ENCODE results near the gene DDX10. TPM values are rescaled to one million over a fixed set of nuclear protein-coding genes. Genes with fewer than 3 reads are reported as not detected.

The DDX10 gene
- total and polyA plus RNA-seq, 9 of the 15 experiments (the other 6 are each of a cell fraction or from before 2014, with no cell fraction given), result 33.9 to 94.6 (median 50.7) TPM

GRCh38 chr11:108697872-108698473 is 33.1 kb downstream of the DDX10 start:
- no peak overlapping the region for H2AFZ ChIP-seq (ENCODE audit: low read depth, low read length)
- FAIRE-seq, result peak; percentile 84
- peaks cover 0 to 3% of the 10 kb centered on the region in 2 experiments; a peak in 1 of 5 replicates for H3K4me1 ChIP-seq (replicated peaks in 1 of 2; ENCODE audit: control insufficient read depth in 2 of 2, insufficient read depth in 2 of 2, low read length in 2 of 2)
- intact Hi-C loops (cut with micrococcal nuclease) (loop anchor here (1.0 to 5.0 kb wide), 6 partner anchors 37 to 1241 kb away; no protein-coding TSS in a partner anchor), in situ Hi-C loops (cut with MboI) (no loop called here)
- H3K4me2 ChIP-seq (ENCODE audit: insufficient read depth, low read length), result no peak overlapping the region
- H3K9me1 ChIP-seq (ENCODE audit: control insufficient read depth, insufficient read depth, low read length), result no peaks in the 10 kb centered on the region
- H3K4me3 ChIP-seq, result no peak overlapping the region
- WGBS (ENCODE audit: insufficient coverage, low coverage, missing lambda C conversion rate), result 49% methylated on average over 3 of the region's 3 CpGs
- BruUV-seq (replicated peaks), result TSS peak; percentile 21
- ChIA-PET POLR2A (interaction anchor here (0.7 to 1.1 kb wide), 4 partner anchors 29 to 682 kb away, joined by 3 read pairs; no protein-coding TSS in a partner anchor), CTCF (ENCODE audit: low intra/inter-chr PET ratio) (interaction anchor here (0.7 to 2.1 kb wide), 4 partner anchors 173 to 1678 kb away, joined by 3 to 9 read pairs (median 3); no protein-coding TSS in a partner anchor)
- peak; percentile 98 for ATAC-seq
- peaks cover 76% of the 10 kb centered on the region for H3K36me3 ChIP-seq (ENCODE audit: control insufficient read depth, insufficient read depth, low read length)
- peak; percentile 20 to 69 (median 42) for DNase-seq (ENCODE audit: extremely low read depth in 1 of 4, low spot score in 3 of 4)
- no peaks in the 10 kb centered on the region for H3K9me3 ChIP-seq (replicated peaks; ENCODE audit: control insufficient read depth, insufficient read depth, low read depth, low read length)
- H3K9ac ChIP-seq (ENCODE audit: insufficient read depth in 1 of 2, low read depth in 2 of 2, low read length in 2 of 2), result no peak overlapping the region
- H3K79me2 ChIP-seq (ENCODE audit: control insufficient read depth, insufficient read depth, low read length), result no peaks in the 10 kb centered on the region
- no peaks in the 10 kb centered on the region for H3K27me3 ChIP-seq (ENCODE audit: control insufficient read depth in 2 of 2, insufficient read depth in 2 of 2, low read length in 2 of 2)
- no peaks in the 10 kb centered on the region for H4K20me1 ChIP-seq (replicated peaks; ENCODE audit: control insufficient read depth, insufficient read depth, low read length)
- H3K27ac ChIP-seq (ENCODE audit: extremely low read depth, low read depth, low read length), result no peak overlapping the region
- no peak for TF ChIP-seq SRSF9 (IDR thresholded peaks at IDR 0.05; ENCODE audit: borderline replicate concordance, low read depth, low read length)
- TF ChIP-seq, protein P1, sequence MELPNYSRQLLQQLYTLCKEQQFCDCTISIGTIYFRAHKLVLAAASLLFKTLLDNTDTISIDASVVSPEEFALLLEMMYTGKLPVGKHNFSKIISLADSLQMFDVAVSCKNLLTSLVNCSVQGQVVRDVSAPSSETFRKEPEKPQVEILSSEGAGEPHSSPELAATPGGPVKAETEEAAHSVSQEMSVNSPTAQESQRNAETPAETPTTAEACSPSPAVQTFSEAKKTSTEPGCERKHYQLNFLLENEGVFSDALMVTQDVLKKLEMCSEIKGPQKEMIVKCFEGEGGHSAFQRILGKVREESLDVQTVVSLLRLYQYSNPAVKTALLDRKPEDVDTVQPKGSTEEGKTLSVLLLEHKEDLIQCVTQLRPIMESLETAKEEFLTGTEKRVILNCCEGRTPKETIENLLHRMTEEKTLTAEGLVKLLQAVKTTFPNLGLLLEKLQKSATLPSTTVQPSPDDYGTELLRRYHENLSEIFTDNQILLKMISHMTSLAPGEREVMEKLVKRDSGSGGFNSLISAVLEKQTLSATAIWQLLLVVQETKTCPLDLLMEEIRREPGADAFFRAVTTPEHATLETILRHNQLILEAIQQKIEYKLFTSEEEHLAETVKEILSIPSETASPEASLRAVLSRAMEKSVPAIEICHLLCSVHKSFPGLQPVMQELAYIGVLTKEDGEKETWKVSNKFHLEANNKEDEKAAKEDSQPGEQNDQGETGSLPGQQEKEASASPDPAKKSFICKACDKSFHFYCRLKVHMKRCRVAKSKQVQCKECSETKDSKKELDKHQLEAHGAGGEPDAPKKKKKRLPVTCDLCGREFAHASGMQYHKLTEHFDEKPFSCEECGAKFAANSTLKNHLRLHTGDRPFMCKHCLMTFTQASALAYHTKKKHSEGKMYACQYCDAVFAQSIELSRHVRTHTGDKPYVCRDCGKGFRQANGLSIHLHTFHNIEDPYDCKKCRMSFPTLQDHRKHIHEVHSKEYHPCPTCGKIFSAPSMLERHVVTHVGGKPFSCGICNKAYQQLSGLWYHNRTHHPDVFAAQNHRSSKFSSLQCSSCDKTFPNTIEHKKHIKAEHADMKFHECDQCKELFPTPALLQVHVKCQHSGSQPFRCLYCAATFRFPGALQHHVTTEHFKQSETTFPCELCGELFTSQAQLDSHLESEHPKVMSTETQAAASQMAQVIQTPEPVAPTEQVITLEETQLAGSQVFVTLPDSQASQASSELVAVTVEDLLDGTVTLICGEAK (IDR thresholded peaks at IDR 0.05), result no peak
- TF ChIP-seq, protein P1 (CRISPR knock-in tag; IDR thresholded peaks at IDR 0.05), result no peak
- TF ChIP-seq, protein P2, sequence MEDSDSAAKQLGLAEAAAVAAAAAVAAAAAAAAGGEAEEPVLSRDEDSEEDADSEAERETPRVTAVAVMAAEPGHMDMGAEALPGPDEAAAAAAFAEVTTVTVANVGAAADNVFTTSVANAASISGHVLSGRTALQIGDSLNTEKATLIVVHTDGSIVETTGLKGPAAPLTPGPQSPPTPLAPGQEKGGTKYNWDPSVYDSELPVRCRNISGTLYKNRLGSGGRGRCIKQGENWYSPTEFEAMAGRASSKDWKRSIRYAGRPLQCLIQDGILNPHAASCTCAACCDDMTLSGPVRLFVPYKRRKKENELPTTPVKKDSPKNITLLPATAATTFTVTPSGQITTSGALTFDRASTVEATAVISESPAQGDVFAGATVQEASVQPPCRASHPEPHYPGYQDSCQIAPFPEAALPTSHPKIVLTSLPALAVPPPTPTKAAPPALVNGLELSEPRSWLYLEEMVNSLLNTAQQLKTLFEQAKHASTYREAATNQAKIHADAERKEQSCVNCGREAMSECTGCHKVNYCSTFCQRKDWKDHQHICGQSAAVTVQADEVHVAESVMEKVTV (CRISPR knock-in tag; IDR thresholded peaks at IDR 0.05), result peak; percentile 90
- TF ChIP-seq KLF16 (IDR thresholded peaks at IDR 0.05), result peak; percentile 59
- TF ChIP-seq SPI1 (IDR thresholded peaks at IDR 0.05; ENCODE audit: borderline replicate concordance, low read depth, low read length), result peak; percentile 55
- 0 out of 2 replicates have a peak, but pooled peaks have one; percentile 35 for TF ChIP-seq JUND (IDR thresholded peaks at IDR 0.05; ENCODE audit: borderline replicate concordance, low read depth, low read length)
- no peak for TF ChIP-seq JUND (tag; IDR thresholded peaks at IDR 0.05; ENCODE audit: borderline replicate concordance, low read depth, low read length)
- peak; percentile 74 to 94 (median 80) for TF ChIP-seq CTCF (IDR thresholded peaks at IDR 0.05 in 2 of 3, conservative IDR thresholded peaks at IDR 0.05 in 1 of 3; ENCODE audit: insufficient read depth in 2 of 3, low read depth in 1 of 3, low read length in 3 of 3)
